ENCODE results near the gene PTCH1.

PTCH1 gene

GRCh38 chr9:95512709-95513095, 4.1 kb downstream of the PTCH1 start:
- no peak for DNase-seq (ENCODE audit: low spot score)

GRCh38 chr9:95511952-95512708, 4.6 kb downstream of the PTCH1 start:
- DNase-seq (ENCODE audit: low spot score): no peak

GRCh38 chr9:95511616-95511931, 5.2 kb downstream of the PTCH1 start:
- no peak for DNase-seq (ENCODE audit: low spot score)

GRCh38 chr9:95510709-95511615, 5.8 kb downstream of the PTCH1 start:
- peak; percentile 78 for DNase-seq (ENCODE audit: low spot score)

GRCh38 chr9:95509851-95510708, 6.7 kb downstream of the PTCH1 start:
- no peak for DNase-seq (ENCODE audit: low spot score)

- DNase-seq (ENCODE audit: low spot score): peak; percentile 69
These were observed 7.6 kb downstream of the PTCH1 start for GRCh38 chr9:95508968-95509850.

GRCh38 chr9:95508242-95508967, 8.4 kb downstream of the PTCH1 start:
- DNase-seq (ENCODE audit: low spot score): no peak

GRCh38 chr9:95507464-95508241, 9.1 kb downstream of the PTCH1 start:
- peak; percentile 43 for DNase-seq (ENCODE audit: low spot score)

- peak; percentile 15 for DNase-seq (ENCODE audit: low spot score)
These were observed 9.9 kb downstream of the PTCH1 start for GRCh38 chr9:95506678-95507463.

GRCh38 chr9:95506428-95506677, 10.4 kb downstream of the PTCH1 start:
- DNase-seq (ENCODE audit: low spot score): peak; percentile 8

- peak; percentile 14 for DNase-seq (ENCODE audit: low spot score)
These were observed 10.9 kb downstream of the PTCH1 start for GRCh38 chr9:95505717-95506427.

GRCh38 chr9:95505072-95505716, 11.6 kb downstream of the PTCH1 start:
- no peak for DNase-seq (ENCODE audit: low spot score)

- no peak for DNase-seq (ENCODE audit: low spot score)
These were observed 12.5 kb downstream of the PTCH1 start for GRCh38 chr9:95504053-95504963.

- DNase-seq (ENCODE audit: low spot score): no peak
These were observed 13.4 kb downstream of the PTCH1 start for GRCh38 chr9:95503369-95503768.

GRCh38 chr9:95502248-95502647, 14.5 kb downstream of the PTCH1 start:
- no peak for DNase-seq (ENCODE audit: low spot score)

- no peak for DNase-seq (ENCODE audit: low spot score)
These were observed 16.9 kb downstream of the PTCH1 start for GRCh38 chr9:95499847-95500246.

- DNase-seq (ENCODE audit: low spot score): no peak
These were observed 17.6 kb downstream of the PTCH1 start for GRCh38 chr9:95499046-95499676.

Data from CD4-positive, alpha-beta T cell treated with Interleukin-15 for 4 hours (primary cell).